ENCODE data around the gene FAM72C. TPM values are rescaled to one million over a fixed set of nuclear protein-coding genes. Genes with fewer than 3 reads are reported as not detected.
"Not testable (repeated sequence)": the region's sequence is repeated elsewhere in the genome, so short reads cannot be mapped to it uniquely, and the experiment has no call there.

Gene FAM72C
- total RNA-seq = under 1 TPM in 1 of 4 donors, not detected in 3; 0.51 TPM

- TF ChIP-seq, protein P1, sequence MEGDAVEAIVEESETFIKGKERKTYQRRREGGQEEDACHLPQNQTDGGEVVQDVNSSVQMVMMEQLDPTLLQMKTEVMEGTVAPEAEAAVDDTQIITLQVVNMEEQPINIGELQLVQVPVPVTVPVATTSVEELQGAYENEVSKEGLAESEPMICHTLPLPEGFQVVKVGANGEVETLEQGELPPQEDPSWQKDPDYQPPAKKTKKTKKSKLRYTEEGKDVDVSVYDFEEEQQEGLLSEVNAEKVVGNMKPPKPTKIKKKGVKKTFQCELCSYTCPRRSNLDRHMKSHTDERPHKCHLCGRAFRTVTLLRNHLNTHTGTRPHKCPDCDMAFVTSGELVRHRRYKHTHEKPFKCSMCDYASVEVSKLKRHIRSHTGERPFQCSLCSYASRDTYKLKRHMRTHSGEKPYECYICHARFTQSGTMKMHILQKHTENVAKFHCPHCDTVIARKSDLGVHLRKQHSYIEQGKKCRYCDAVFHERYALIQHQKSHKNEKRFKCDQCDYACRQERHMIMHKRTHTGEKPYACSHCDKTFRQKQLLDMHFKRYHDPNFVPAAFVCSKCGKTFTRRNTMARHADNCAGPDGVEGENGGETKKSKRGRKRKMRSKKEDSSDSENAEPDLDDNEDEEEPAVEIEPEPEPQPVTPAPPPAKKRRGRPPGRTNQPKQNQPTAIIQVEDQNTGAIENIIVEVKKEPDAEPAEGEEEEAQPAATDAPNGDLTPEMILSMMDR (IDR thresholded peaks at IDR 0.05; ENCODE audit: low read depth) = not testable (repeated sequence)
Measured at GRCh38 chr1:143971924-143972700, at the start of gene FAM72C. Gene FAM72C, minus strand, starts transcription at chr1:143971986. Its CDS starts 845 bp downstream, at chr1:143971141.

Small RNAs within 50 kb of the gene (small RNA-seq; reads per million reads assigned to genes)
- gene HIST2H3PS2 = not detected
